LHCN-M2 (cell line): ENCODE measurements around the gene MSLN. TPM values are rescaled to one million over a fixed set of nuclear protein-coding genes. Genes with fewer than 3 reads are reported as not detected.

Source experiments
- DNase-seq: peaks from one replicate; pipeline ENCODE4 v3.0.0-alpha.2; 2012; ENCODE audit warnings: low read depth
- total RNA-seq: library from RNA; depleted of rRNA; stranded (reverse); fragments of >200 nt; gene quantifications from 2 replicates; pipeline ENCODE4 v1.2.3, GENCODE V29; 2014

The MSLN gene
- total RNA-seq, 1 experiment from 2014 or later, result not detected

DNA sequence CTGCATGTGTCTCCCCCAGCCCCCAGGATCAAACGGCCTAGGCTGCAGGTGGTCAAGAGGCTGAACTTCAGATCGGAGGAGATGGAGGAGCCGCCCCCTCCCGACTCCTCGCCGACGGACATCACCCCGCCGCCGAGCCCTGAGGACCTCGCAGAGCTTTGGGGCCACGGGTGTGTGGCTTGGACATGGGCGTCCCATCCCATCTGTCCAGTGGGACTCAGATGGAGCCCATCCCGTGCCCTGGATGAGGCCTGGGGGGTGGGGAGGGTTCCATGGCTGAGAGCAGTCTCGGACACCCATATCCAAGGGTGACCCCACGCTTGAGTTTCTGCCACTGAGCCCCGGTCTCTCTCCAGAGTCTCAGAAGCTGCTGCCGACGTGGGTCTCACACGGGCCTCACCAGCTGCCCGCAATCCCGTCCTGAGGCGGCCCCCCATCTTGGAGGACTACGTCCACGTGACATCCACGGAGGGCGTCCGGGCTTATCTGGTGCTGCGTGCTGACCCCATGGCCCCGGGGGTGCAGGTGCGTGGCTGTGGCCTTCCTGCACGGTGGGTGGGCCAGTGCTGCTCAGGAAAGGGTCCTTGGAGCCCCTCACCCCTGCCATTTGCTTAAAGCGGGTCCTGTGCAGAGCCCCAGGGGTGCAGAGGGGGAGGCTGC lies 28.8 kb downstream of the MSLN start:
- no peak for DNase-seq

DNA sequence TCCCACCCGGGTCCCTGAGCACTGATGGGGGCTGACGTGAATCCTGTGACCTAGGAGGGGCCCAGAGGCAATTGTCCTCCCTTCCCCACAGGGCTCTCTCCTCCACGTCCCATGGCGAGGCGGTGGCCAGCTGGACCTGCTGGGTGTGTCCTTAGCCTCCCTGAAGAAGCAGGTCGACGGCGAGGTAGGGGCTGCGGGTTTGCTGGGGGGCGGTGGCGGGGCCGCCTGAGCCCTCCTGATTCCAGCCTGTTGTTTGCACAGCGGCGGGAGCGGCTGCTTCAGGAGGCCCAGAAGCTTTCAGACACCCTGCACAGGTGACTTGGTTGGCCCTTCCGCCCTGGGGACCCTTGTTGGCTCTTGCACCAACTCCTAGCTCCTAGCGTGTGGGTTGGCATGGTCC lies 29.6 kb downstream of the MSLN start:
- DNase-seq, result no peak

DNA sequence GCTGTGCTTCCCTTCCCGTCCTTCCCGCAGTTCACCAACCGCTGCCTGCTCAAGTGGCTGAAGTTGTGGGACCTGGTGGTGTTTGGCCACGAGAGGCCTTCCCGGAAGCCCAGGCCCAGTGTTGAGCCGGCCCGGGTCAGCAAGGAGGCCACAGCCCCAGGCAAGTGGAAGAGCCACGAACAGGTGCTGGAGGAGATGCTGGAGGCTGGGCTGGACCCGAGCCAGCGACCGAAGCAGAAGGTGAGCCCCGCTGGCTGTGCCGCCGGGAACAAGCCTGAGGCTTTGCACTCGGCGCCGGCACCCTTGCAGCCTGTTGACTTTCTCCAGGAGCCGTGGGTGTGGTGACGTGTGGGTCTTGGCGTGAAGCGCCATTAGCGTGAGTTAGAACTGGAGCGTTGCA lies 30.6 kb downstream of the MSLN start:
- DNase-seq, result no peak

DNA sequence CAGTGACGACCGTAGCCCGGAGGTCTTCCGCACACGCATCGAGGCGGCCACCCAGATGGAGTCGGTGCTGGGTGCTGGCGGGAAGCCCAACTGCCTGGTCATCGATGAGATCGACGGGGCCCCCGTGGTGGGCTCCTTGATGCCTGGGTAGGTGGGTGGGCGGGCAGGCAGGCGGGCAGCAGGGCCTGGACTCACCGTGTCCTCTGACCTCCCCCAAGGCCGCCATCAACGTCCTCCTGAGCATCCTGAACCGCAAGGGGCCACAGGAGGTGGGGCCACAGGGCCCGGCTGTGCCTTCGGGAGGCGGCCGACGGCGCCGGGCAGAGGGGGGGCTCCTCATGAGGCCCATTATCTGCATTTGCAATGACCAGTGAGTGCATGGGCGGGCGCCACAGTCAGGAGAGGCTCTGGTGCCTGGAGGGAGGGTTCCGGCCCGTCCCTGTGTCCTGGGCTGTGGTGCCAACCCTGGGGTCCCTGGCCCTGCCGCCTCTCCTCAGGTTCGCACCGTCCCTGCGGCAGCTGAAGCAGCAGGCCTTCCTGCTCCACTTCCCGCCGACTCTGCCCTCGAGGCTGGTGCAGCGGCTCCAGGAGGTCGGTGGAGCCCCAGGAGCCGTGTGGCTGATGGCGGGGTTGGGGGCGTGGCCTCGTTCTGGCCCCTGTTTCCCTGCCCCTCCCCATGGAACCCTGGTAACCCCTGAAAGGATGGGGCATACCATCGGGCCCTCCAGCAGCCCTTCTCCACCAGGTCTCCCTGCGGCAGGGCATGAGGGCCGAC lies 31.9 kb downstream of the MSLN start:
- no peak for DNase-seq

DNA sequence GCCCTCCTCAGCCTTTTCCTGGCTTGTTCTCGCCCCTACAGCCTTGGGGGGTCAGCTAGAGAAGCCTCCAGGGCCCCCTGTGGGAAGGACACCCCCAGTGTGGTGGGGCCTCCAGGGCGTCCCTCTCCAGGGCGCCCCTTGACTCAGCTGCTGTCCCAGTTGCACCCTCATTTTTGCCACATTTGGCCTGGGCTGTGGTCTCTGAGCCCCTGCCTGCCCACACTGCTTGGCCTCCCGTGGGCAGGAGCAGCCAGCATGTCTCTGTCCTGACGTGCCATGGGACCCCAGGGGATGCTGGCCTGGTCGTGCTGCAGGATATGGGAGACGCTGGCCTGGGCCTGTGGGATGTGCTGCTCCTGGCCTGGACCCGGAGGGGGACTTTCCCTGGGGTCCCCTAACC lies 32.9 kb downstream of the MSLN start:
- DNase-seq, result no peak

DNA sequence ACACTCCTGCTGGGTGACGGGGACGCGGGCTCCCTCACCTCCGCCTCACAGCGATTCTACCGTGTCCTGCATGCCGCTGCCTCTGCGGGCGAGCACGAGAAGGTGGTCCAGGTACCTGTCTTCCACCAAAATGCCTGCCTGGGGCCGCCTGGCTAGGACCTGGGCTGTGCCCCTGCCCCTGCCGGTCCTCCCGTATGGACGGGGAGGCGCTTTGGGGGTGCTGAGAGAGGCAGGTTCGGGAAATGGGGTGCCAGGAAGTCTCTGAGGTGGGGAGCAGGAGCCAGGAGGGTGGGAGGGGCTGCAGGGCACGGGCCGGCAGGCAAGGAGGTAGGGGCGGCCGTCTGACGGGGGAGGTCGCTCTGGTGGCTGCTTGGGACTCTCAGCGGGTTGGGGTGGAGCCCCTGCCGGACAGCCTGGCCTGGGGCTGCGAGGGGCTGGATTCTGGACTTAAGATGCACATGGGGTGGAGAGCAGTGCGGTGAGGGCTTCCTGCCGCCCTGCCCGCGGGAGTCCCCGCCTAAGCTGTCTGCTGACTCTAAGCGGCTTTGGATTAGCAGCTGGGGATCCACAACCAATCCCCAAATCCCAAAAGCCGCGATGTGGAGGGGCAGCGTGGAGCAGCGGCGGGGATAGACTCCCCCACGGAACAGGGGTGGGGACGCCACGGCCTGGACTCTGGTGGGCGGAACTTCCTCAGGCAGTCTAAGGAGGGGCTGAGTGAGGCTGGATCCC lies 33.7 kb downstream of the MSLN start:
- DNase-seq, result no peak

DNA sequence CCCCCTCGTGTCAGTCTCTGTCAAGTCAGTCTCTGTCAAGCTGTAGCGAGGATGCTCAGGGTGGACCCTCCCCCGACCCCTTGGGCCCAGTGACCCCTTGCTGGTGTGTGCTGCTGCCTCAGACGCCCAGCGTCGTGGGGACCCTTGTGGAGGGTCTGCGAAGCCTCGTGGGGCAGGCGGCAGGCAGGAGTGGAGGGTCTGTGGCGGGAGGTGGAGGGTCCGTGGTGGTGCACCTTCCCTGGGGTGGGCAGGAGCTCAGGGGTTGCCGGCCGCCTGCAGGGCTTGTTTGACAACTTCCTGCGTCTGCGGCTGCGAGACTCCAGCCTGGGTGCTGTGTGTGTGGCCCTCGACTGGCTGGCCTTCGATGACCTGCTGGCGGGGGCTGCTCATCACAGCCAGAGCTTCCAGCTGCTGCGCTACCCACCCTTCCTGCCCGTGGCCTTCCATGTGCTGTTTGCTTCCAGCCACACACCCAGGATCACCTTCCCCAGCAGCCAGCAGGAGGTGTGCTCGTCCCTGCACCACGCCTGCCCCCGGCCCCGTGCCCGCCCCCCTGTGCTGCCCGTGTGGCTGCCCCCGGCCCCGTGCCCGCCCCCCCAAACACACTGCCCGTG lies 34.4 kb downstream of the MSLN start:
- DNase-seq, result no peak

DNA sequence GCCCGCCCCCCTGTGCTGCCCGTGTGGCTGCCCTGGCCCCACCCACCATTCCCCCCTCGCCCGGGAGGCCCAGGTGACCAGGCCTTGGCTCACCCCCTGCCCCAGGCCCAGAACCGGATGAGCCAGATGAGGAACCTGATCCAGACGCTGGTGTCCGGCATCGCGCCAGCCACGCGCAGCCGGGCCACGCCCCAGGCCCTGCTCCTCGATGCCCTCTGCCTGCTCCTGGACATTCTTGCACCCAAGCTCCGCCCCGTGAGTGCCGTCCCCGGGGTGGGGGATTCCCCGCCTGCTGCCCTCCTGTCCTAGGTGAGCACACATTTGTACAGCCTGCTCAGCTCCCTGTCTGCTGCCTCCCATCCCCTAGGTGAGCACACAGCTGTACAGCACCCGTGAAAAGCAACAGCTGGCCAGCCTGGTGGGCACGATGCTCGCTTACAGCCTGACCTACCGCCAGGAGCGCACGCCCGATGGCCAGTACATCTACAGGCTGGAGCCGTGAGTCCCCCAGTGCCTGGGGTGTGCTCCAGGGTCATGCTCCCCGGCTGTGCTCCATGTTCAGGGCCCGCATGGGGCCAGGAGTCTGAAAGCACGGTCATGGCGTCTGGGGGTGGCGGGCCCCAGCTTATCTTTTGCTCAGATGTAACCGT lies 35.2 kb downstream of the MSLN start:
- no peak for DNase-seq

DNA sequence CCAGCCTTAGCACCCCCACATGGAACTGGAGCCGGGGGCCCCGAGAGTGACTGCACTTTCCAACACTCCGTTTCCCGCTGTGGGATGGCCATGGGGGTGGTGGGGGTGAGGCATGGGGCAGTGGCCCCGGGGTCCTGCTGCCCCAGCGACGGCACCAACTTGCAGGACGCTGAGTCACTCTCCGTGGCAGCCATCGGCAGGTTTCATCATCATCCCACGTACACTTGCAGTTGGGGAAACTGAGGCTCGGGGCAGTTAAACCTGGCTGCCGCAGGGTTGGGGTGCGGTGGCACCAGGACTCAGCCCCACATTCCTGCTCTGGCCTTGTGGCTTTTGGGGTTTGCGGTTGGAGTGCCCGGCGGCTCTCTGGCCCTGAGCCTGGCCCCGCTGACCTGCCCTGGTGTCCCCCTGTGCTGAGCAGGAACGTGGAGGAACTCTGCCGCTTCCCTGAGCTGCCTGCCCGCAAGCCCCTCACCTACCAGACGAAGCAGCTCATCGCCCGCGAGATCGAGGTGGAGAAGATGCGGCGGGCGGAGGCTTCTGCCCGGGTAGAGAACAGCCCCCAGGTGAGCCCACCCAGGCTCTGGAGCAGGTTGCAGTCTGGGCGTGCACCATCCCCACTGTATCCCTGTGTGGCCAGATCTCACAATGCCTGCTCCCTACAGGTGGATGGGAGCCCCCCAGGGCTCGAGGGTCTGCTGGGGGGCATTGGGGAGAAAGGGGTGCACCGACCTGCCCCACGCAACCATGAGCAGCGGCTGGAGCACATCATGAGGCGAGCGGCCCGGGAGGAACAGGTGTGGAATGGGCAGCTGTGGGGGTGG lies 36.0 kb downstream of the MSLN start:
- DNase-seq, result no peak

DNA sequence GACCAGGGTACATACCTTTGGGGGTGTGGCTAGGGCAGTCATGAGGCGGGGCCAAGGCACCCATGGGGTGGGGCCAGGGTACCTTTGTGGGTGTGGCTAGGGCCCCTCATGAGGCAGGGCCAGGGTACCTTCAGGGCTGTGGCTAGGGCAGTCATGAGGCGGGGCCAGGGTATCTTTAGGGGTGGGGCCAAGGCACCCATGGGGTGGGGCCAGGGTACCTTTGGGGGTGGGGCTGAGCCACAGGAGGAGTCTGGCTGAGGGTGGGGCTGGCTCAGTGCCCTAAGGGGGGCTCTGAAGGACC lies 36.5 kb downstream of the MSLN start:
- DNase-seq, result no peak

DNA sequence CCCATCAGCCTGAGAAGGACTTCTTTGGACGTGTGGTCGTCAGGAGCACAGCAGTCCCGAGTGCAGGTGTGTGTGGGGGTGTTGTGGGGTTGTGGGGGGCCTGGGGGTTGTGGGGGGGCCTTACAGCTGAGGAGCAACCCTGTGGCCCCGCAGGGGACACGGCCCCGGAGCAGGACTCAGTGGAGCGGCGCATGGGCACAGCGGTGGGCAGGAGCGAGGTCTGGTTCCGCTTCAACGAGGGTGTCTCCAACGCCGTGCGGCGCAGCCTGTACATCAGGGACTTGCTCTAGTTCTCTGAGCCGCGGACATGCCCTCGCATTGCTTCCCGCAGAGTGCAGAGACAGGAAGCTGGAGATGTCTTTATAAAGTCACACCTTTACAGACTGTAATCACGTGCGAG lies 37.2 kb downstream of the MSLN start:
- no peak for DNase-seq

DNA sequence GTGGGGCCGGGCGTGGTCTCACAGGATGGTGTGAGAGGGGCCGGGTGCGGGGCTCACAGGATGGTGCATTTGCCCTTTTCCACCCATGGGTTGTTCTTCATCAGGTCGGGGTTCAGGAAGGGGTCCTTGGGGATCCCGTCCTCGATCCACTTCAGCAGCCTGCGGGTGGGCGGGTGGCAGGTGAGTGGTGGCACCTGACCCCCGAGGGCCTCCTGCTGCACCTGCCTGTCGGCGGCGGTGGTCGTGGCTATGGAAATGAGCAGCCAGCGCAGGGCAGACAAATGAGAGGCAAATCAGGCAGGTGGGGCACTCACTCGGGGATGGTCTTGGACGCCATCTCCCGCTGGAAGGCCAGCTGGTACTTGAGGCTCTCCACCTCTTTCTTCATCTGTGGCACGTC lies 38.1 kb downstream of the MSLN start:
- DNase-seq, result no peak

DNA sequence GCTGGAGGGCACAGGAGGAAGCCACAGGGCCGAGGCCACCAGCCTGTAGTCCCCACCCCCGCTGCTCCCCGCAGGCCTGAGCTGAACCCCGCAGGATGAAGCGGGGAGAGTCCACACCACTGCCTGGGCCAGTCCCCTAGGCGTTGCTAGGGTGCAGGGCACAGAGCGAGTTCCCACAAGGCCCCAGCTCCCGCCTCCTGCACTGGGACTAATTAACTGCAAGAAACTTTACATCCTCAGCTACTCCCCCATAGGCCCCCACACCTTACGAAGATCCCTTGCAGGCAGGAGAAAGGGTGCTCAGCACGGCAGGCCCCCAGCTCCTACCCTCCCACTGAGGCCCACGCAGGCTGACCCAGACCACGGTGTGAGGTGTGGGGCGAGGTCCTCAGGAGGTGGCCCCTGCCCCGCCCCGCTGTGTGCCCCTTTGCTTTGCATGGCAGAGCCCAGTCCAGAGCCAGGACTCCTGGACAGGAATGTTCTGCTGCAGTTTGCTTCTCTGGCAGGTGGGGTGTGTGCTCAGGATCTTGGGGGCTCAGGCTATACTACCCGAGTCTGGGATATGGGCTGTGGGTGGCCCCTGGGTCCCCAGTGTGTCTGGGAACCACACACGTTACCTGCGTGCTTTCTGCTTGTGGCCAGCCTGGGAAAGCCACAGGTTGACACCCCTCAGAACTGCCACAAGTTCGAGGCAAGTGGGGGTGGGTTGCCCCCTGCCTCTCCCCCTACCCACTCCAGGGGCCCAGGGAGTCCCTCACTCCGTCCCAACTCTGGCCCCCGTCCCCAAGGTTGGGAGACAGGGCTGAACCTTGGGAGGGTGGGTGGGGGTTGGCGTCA lies 38.8 kb downstream of the MSLN start:
- DNase-seq, result no peak

DNA sequence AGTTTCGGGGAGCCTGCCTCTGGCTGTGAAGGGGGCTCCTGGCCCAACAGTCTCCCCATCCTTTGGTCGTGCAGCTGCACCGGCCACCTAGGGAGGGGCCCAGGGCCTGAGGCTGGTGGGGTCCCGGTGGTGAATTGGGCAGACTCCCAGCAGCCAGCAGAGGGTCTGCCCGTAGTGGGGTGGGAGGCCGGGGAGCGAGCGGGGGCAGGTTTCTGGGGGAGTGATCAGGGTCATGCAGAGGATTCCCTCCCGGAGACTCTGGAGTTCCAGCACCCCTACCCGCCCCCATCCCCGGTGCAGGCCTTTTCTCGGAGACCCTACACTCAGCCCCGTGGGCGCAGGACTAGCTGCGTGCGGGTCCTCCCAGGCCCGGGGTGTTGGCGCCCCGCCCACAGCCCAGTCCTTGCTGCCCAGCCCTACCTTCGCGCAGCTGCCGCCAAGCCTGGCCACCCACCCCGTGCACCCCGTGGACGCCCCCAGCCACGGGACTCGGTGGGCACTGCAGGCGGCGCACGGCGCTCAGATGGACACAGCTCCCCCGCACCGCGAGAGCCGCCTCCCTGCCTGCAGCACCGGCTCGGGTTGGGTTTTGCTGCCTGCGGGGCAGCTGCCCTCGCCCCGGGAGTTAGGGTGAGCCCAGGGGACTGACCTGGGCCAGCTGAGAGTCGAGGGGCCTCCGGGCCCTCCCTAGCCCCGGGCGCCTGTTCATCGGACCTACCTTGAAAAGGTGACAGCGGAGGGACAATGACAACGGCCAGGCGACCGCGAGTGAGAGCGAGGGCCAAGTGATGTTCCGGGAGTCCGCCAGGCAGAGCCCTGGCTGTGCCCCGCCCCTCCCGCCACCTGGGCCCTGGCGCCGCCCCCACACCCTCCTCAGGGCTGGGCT lies 39.7 kb downstream of the MSLN start, which contains the start of gene GNG13:
TSS of gene GNG13 (minus strand) at position 787 of the 886 bp plus-strand sequence. CDS start 1,657 bp downstream, outside the sequence.
- DNase-seq, result no peak

DNA sequence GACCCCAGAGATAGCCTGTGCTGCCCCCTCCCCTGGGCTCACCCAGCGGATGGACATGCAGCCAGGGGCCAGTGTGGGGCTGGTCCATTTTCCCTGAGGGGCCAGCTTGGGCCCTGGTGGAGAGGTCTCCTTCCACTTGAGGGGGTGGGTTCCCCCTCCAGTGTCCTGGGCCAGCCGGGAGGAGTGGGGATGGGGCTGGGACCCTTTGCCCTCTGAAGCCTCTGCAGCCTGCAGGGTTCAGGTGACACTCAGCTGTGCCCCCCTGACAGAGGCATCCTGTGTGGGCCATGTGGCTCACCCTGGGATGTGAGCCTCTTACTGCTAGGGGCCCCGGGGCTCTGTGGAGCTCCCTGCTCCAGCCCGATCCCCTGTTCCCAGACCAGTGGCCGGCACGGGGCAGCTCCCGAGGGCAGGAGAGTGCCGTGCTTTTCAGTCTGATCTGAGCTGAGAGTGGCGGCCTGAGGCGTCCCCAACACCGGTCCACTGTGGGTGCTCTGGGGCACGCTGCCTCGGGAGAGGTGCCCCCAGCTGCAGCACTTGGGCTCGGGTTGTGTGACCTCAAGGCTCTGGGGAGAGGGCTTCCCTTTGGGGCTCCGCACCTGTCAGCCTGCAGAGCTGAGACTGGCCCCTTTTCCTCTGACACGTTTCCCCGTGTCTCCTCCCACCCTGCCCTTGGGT lies 40.4 kb downstream of the MSLN start:
- DNase-seq, result no peak

DNA sequence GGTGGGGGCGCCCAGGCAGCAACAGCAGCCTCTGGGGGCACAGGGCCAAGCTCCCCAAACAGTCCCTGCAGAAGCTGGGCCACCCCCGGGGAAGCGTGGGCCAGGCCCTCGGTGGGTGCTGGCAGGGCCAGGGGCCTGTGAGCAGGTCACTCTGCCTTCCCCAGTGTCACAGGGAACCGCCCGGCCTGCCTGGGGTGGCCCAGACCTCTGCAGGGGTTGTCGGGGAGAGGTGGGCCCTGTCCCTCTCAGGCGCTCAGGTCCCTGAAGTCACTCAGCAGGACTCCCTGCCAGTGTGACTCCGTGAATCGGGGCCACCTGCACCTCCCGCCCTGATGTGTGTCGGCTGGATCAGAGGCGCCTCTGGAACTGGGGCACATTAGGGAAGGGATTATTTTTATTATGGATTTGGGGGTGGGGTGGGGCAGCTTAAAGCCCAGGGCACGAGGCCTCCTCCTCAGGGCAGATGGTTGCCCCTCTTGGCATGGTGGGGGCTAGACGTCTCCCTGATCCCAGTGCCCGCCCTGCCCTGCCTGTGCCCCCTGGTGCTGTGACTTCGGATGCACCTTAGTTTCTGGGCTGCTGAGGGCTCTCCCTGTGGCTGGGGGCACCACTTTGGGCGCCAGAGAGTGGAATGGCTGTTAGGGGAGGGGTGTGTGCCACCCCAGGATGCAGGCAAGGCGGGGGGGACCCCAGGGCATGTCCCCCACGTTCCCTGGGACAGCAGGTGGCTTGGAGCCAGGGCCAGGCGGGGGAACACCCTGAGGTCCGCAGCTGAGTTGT lies 41.2 kb downstream of the MSLN start:
- DNase-seq, result no peak

DNA sequence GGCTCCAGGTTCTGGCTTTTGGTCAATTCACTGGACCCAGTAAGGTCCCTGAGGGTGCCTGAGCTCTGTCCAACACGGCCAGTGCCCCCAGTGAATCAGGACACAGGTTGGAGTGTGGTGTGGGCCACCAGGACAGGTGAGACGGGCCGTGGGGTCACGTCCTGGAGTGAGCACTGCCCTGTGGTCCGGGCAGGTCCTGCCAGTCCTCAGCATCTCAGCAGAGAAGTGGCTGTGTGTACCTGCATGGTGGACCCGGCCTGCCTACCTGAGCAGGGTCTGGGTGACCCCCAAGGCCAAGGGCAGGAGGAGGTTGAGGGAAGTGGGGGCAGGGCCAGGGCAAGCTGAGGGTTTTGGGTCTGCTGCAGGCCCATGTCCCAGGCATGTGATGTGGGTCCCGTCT lies 41.9 kb downstream of the MSLN start:
- DNase-seq, result no peak
